ENCODE results near the gene MEIS2.

DNA sequence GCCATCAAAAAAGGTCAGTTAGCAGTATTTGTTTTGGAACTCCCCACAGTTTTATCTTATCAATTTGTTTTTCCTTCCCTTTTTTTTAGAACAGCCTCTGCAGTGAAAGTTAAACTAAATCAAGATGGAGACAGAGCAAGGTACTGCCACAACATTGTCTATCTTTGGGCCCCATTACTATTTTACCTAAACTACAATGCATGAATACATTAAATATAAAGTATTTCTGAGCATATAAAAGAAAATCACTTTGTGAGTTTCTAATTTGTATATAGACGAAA, 139.5 kb downstream of the MEIS2 start:
- TF ChIP-seq, protein P1, sequence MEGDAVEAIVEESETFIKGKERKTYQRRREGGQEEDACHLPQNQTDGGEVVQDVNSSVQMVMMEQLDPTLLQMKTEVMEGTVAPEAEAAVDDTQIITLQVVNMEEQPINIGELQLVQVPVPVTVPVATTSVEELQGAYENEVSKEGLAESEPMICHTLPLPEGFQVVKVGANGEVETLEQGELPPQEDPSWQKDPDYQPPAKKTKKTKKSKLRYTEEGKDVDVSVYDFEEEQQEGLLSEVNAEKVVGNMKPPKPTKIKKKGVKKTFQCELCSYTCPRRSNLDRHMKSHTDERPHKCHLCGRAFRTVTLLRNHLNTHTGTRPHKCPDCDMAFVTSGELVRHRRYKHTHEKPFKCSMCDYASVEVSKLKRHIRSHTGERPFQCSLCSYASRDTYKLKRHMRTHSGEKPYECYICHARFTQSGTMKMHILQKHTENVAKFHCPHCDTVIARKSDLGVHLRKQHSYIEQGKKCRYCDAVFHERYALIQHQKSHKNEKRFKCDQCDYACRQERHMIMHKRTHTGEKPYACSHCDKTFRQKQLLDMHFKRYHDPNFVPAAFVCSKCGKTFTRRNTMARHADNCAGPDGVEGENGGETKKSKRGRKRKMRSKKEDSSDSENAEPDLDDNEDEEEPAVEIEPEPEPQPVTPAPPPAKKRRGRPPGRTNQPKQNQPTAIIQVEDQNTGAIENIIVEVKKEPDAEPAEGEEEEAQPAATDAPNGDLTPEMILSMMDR (IDR thresholded peaks at IDR 0.05), result no peak
- TF ChIP-seq POLR2A (IDR thresholded peaks at IDR 0.05), result no peak

Measured in Peyer's patch (tissue), 4 donors.